Measurements from ENCODE around the gene ADCY2. TPM values are rescaled to one million over a fixed set of nuclear protein-coding genes. Genes with fewer than 3 reads are reported as not detected.

ADCY2 gene
- total RNA-seq, 1 experiment from 2014 or later = not detected

GRCh38 chr5:7436521-7436920 is 40.6 kb downstream of the ADCY2 start:
- Histone ChIP-seq H3K4me3 (ENCODE audit: low read length) (no peak overlapping the region), H3K27me3 (ENCODE audit: low read length) (no peaks in the 10 kb centered on the region), H4K20me1 (ENCODE audit: insufficient read depth, low read depth, low read length) (no peaks in the 10 kb centered on the region), H3K9me3 (ENCODE audit: low read length) (no peaks in the 10 kb centered on the region), H2AFZ (ENCODE audit: low read length) (no peak overlapping the region), H3K27ac (ENCODE audit: low read length) (no peak overlapping the region), H3K36me3 (ENCODE audit: insufficient read depth, low read length) (no peaks in the 10 kb centered on the region), H3K4me2 (ENCODE audit: low read depth, low read length, poor library complexity, severe bottlenecking) (no peak overlapping the region), H3K4me1 (ENCODE audit: low read length) (no peaks in the 10 kb centered on the region), H3K9ac (ENCODE audit: low read length) (no peak overlapping the region), H3K9me2 (replicated peaks; ENCODE audit: insufficient read depth, low read length) (no peaks in the 10 kb centered on the region), H3K79me2 (ENCODE audit: low read length) (no peaks in the 10 kb centered on the region)
- DNase-seq = no peak

GRCh38 chr5:7437836-7438235 is 41.9 kb downstream of the ADCY2 start:
- Histone ChIP-seq H3K27ac (ENCODE audit: low read length) (no peak overlapping the region), H3K9me3 (ENCODE audit: low read length) (no peaks in the 10 kb centered on the region), H3K79me2 (ENCODE audit: low read length) (no peaks in the 10 kb centered on the region), H3K9me2 (replicated peaks; ENCODE audit: insufficient read depth, low read length) (no peaks in the 10 kb centered on the region), H3K4me1 (ENCODE audit: low read length) (no peaks in the 10 kb centered on the region), H3K36me3 (ENCODE audit: insufficient read depth, low read length) (no peaks in the 10 kb centered on the region), H3K27me3 (ENCODE audit: low read length) (no peaks in the 10 kb centered on the region), H2AFZ (ENCODE audit: low read length) (no peak overlapping the region), H4K20me1 (ENCODE audit: insufficient read depth, low read depth, low read length) (no peaks in the 10 kb centered on the region), H3K9ac (ENCODE audit: low read length) (no peak overlapping the region), H3K4me3 (ENCODE audit: low read length) (no peak overlapping the region), H3K4me2 (ENCODE audit: low read depth, low read length, poor library complexity, severe bottlenecking) (no peak overlapping the region)
- DNase-seq = no peak

- Histone ChIP-seq H3K9me2 (replicated peaks; ENCODE audit: insufficient read depth, low read length) (no peaks in the 10 kb centered on the region), H2AFZ (ENCODE audit: low read length) (no peak overlapping the region), H3K4me2 (ENCODE audit: low read depth, low read length, poor library complexity, severe bottlenecking) (no peak overlapping the region), H3K9ac (ENCODE audit: low read length) (no peak overlapping the region), H3K9me3 (ENCODE audit: low read length) (no peaks in the 10 kb centered on the region), H3K27ac (ENCODE audit: low read length) (no peak overlapping the region), H4K20me1 (ENCODE audit: insufficient read depth, low read depth, low read length) (no peaks in the 10 kb centered on the region), H3K36me3 (ENCODE audit: insufficient read depth, low read length) (no peaks in the 10 kb centered on the region), H3K4me3 (ENCODE audit: low read length) (no peak overlapping the region), H3K4me1 (ENCODE audit: low read length) (no peaks in the 10 kb centered on the region), H3K27me3 (ENCODE audit: low read length) (no peaks in the 10 kb centered on the region), H3K79me2 (ENCODE audit: low read length) (no peaks in the 10 kb centered on the region)
- DNase-seq = no peak
These were observed 49.1 kb downstream of the ADCY2 start for GRCh38 chr5:7445068-7445467.

GRCh38 chr5:7445831-7446230 is 49.9 kb downstream of the ADCY2 start:
- H2AFZ ChIP-seq (ENCODE audit: low read length) = no peak overlapping the region
- H3K9ac ChIP-seq (ENCODE audit: low read length) = no peak overlapping the region
- H3K4me2 ChIP-seq (ENCODE audit: low read depth, low read length, poor library complexity, severe bottlenecking) = no peak overlapping the region
- no peaks in the 10 kb centered on the region for H3K36me3 ChIP-seq (ENCODE audit: insufficient read depth, low read length)
- no peaks in the 10 kb centered on the region for H4K20me1 ChIP-seq (ENCODE audit: insufficient read depth, low read depth, low read length)
- DNase-seq = no peak
- no peaks in the 10 kb centered on the region for H3K27me3 ChIP-seq (ENCODE audit: low read length)
- H3K4me1 ChIP-seq (ENCODE audit: low read length) = no peaks in the 10 kb centered on the region
- H3K27ac ChIP-seq (ENCODE audit: low read length) = no peak overlapping the region
- no peak overlapping the region for H3K4me3 ChIP-seq (ENCODE audit: low read length)
- H3K79me2 ChIP-seq (ENCODE audit: low read length) = no peaks in the 10 kb centered on the region
- no peaks in the 10 kb centered on the region for H3K9me3 ChIP-seq (ENCODE audit: low read length)
- H3K9me2 ChIP-seq (replicated peaks; ENCODE audit: insufficient read depth, low read length) = no peaks in the 10 kb centered on the region

- H4K20me1 ChIP-seq (ENCODE audit: insufficient read depth, low read depth, low read length) = no peaks in the 10 kb centered on the region
- H3K27ac ChIP-seq (ENCODE audit: low read length) = no peak overlapping the region
- H3K36me3 ChIP-seq (ENCODE audit: insufficient read depth, low read length) = no peaks in the 10 kb centered on the region
- H3K27me3 ChIP-seq (ENCODE audit: low read length) = no peaks in the 10 kb centered on the region
- no peak overlapping the region for H3K9ac ChIP-seq (ENCODE audit: low read length)
- no peaks in the 10 kb centered on the region for H3K9me2 ChIP-seq (replicated peaks; ENCODE audit: insufficient read depth, low read length)
- H3K9me3 ChIP-seq (ENCODE audit: low read length) = no peaks in the 10 kb centered on the region
- no peaks in the 10 kb centered on the region for H3K4me1 ChIP-seq (ENCODE audit: low read length)
- no peak overlapping the region for H3K4me3 ChIP-seq (ENCODE audit: low read length)
- no peak overlapping the region for H3K4me2 ChIP-seq (ENCODE audit: low read depth, low read length, poor library complexity, severe bottlenecking)
- no peak for DNase-seq
- H2AFZ ChIP-seq (ENCODE audit: low read length) = no peak overlapping the region
- H3K79me2 ChIP-seq (ENCODE audit: low read length) = no peaks in the 10 kb centered on the region
These were observed 51.0 kb downstream of the ADCY2 start for GRCh38 chr5:7446913-7447312.

- Histone ChIP-seq H2AFZ (ENCODE audit: low read length) (no peak overlapping the region), H3K4me2 (ENCODE audit: low read depth, low read length, poor library complexity, severe bottlenecking) (no peak overlapping the region), H3K9ac (ENCODE audit: low read length) (no peak overlapping the region), H3K4me1 (ENCODE audit: low read length) (no peaks in the 10 kb centered on the region), H3K4me3 (ENCODE audit: low read length) (no peak overlapping the region), H3K79me2 (ENCODE audit: low read length) (no peaks in the 10 kb centered on the region), H3K27me3 (ENCODE audit: low read length) (no peaks in the 10 kb centered on the region), H3K36me3 (ENCODE audit: insufficient read depth, low read length) (no peaks in the 10 kb centered on the region), H4K20me1 (ENCODE audit: insufficient read depth, low read depth, low read length) (no peaks in the 10 kb centered on the region), H3K9me2 (replicated peaks; ENCODE audit: insufficient read depth, low read length) (no peaks in the 10 kb centered on the region), H3K9me3 (ENCODE audit: low read length) (no peaks in the 10 kb centered on the region), H3K27ac (ENCODE audit: low read length) (no peak overlapping the region)
- DNase-seq = no peak
These were observed 58.0 kb downstream of the ADCY2 start for GRCh38 chr5:7453947-7454346.

- no peaks in the 10 kb centered on the region for H3K79me2 ChIP-seq (ENCODE audit: low read length)
- no peaks in the 10 kb centered on the region for H3K36me3 ChIP-seq (ENCODE audit: insufficient read depth, low read length)
- no peaks in the 10 kb centered on the region for H3K27me3 ChIP-seq (ENCODE audit: low read length)
- no peak overlapping the region for H3K9ac ChIP-seq (ENCODE audit: low read length)
- DNase-seq = no peak
- H2AFZ ChIP-seq (ENCODE audit: low read length) = no peak overlapping the region
- H3K9me2 ChIP-seq (replicated peaks; ENCODE audit: insufficient read depth, low read length) = no peaks in the 10 kb centered on the region
- H3K4me2 ChIP-seq (ENCODE audit: low read depth, low read length, poor library complexity, severe bottlenecking) = no peak overlapping the region
- no peaks in the 10 kb centered on the region for H3K4me1 ChIP-seq (ENCODE audit: low read length)
- no peaks in the 10 kb centered on the region for H3K9me3 ChIP-seq (ENCODE audit: low read length)
- no peak overlapping the region for H3K4me3 ChIP-seq (ENCODE audit: low read length)
- no peaks in the 10 kb centered on the region for H4K20me1 ChIP-seq (ENCODE audit: insufficient read depth, low read depth, low read length)
- H3K27ac ChIP-seq (ENCODE audit: low read length) = no peak overlapping the region
These were observed 60.3 kb downstream of the ADCY2 start for GRCh38 chr5:7456206-7456605.

- no peak overlapping the region for H3K4me2 ChIP-seq (ENCODE audit: low read depth, low read length, poor library complexity, severe bottlenecking)
- H3K27me3 ChIP-seq (ENCODE audit: low read length) = no peaks in the 10 kb centered on the region
- H3K4me1 ChIP-seq (ENCODE audit: low read length) = no peaks in the 10 kb centered on the region
- no peaks in the 10 kb centered on the region for H3K36me3 ChIP-seq (ENCODE audit: insufficient read depth, low read length)
- no peaks in the 10 kb centered on the region for H3K9me2 ChIP-seq (replicated peaks; ENCODE audit: insufficient read depth, low read length)
- H3K9me3 ChIP-seq (ENCODE audit: low read length) = no peaks in the 10 kb centered on the region
- no peaks in the 10 kb centered on the region for H4K20me1 ChIP-seq (ENCODE audit: insufficient read depth, low read depth, low read length)
- H3K9ac ChIP-seq (ENCODE audit: low read length) = no peak overlapping the region
- no peak overlapping the region for H3K27ac ChIP-seq (ENCODE audit: low read length)
- no peaks in the 10 kb centered on the region for H3K79me2 ChIP-seq (ENCODE audit: low read length)
- H2AFZ ChIP-seq (ENCODE audit: low read length) = no peak overlapping the region
- H3K4me3 ChIP-seq (ENCODE audit: low read length) = no peak overlapping the region
- DNase-seq = no peak
These were observed 65.4 kb downstream of the ADCY2 start for GRCh38 chr5:7461371-7461770.

- Histone ChIP-seq H3K4me3 (ENCODE audit: low read length) (no peak overlapping the region), H3K4me2 (ENCODE audit: low read depth, low read length, poor library complexity, severe bottlenecking) (no peak overlapping the region), H3K27ac (ENCODE audit: low read length) (no peak overlapping the region), H3K27me3 (ENCODE audit: low read length) (no peaks in the 10 kb centered on the region), H3K9me3 (ENCODE audit: low read length) (no peaks in the 10 kb centered on the region), H4K20me1 (ENCODE audit: insufficient read depth, low read depth, low read length) (no peaks in the 10 kb centered on the region), H2AFZ (ENCODE audit: low read length) (no peak overlapping the region), H3K9me2 (replicated peaks; ENCODE audit: insufficient read depth, low read length) (no peaks in the 10 kb centered on the region), H3K36me3 (ENCODE audit: insufficient read depth, low read length) (no peaks in the 10 kb centered on the region), H3K79me2 (ENCODE audit: low read length) (no peaks in the 10 kb centered on the region), H3K4me1 (ENCODE audit: low read length) (no peaks in the 10 kb centered on the region), H3K9ac (ENCODE audit: low read length) (no peak overlapping the region)
- no peak for DNase-seq
These were observed 66.8 kb downstream of the ADCY2 start for GRCh38 chr5:7462758-7463157.

Measured in Karpas-422 (cell line).